Muscle of leg (tissue), 11 donors: Measurements from ENCODE around the gene PDK2. TPM values are rescaled to one million over a fixed set of nuclear protein-coding genes. Genes with fewer than 3 reads are reported as not detected.

Source experiments
- DNase-seq: peaks from one replicate; pipeline ENCODE4 v3.0.0; 2013
- H3K27ac ChIP-seq: one replicate; pipeline ENCODE4 v1.5.1; 2013; ENCODE audit warnings: mild to moderate bottlenecking, low read length, control low read depth
- H3K27me3 ChIP-seq: one replicate; pipeline ENCODE4 v1.6.1; 2013; ENCODE audit warnings: low read length; ENCODE audit not compliant: control insufficient read depth, insufficient read depth
- H3K36me3 ChIP-seq: one replicate; pipeline ENCODE4 v1.6.1; 2013; ENCODE audit warnings: low read length; ENCODE audit not compliant: control insufficient read depth, insufficient read depth
- H3K4me1 ChIP-seq: one replicate; pipeline ENCODE4 v1.6.1; 2013; ENCODE audit warnings: low read length; ENCODE audit not compliant: control insufficient read depth, insufficient read depth
- H3K4me3 ChIP-seq: one replicate; pipeline ENCODE4 v1.5.1; 2013; ENCODE audit warnings: low read length, control low read depth
- H3K9me3 ChIP-seq: replicated peaks from 2 replicates; pipeline ENCODE4 v1.6.1; 2013; ENCODE audit warnings: low read depth, low read length; ENCODE audit not compliant: control insufficient read depth
- WGBS: methylation state at CpG from one replicate; pipeline ENCODE4 v1.1.5; 2013; ENCODE audit warnings: missing lambda C conversion rate; ENCODE audit not compliant: insufficient coverage; 5-methylcytosine and 5-hydroxymethylcytosine counted together
- polyA plus RNA-seq, 8 donors: library from polyadenylated mRNA; unstranded; fragments of 120-200 nt; gene quantifications; one replicate each; pipeline versions ENCODE4 v1.2.1 to v1.2.3, GENCODE V29; 2013; ENCODE audit warnings: inconsistent platforms in 1 of 8, low replicate concordance in 1 of 8; ENCODE audit not compliant: insufficient read length in 8 of 8, insufficient read depth in 1 of 8
- total RNA-seq: library from RNA; stranded (reverse); fragments of 120-200 nt; gene quantifications from one replicate; pipeline ENCODE4 v1.2.4, GENCODE V29; 2013

The PDK2 gene
- total and polyA plus RNA-seq, 9 donors: 22.2 to 75.1 (median 59.5) TPM

GRCh38 chr17:50105811-50106210, 10.7 kb downstream of the PDK2 start:
- no peaks in the 10 kb centered on the region for H3K27me3 ChIP-seq
- H3K9me3 ChIP-seq: no peaks in the 10 kb centered on the region
- H3K27ac ChIP-seq: no peak overlapping the region
- H3K4me1 ChIP-seq: peaks cover 35% of the 10 kb centered on the region
- 91% methylated on average over 14 of the region's 21 CpGs for WGBS
- no peak overlapping the region for H3K4me3 ChIP-seq
- DNase-seq: no peak
- peaks cover 67% of the 10 kb centered on the region for H3K36me3 ChIP-seq

GRCh38 chr17:50106393-50107131, 11.4 kb downstream of the PDK2 start:
- H3K4me3 ChIP-seq: no peak overlapping the region
- DNase-seq: no peak
- no peak overlapping the region for H3K27ac ChIP-seq
- peaks cover 66% of the 10 kb centered on the region for H3K36me3 ChIP-seq
- peaks cover 35% of the 10 kb centered on the region for H3K4me1 ChIP-seq
- no peaks in the 10 kb centered on the region for H3K27me3 ChIP-seq
- no peaks in the 10 kb centered on the region for H3K9me3 ChIP-seq
- WGBS: 52% methylated on average over 7 of the region's 13 CpGs

- WGBS: 76% methylated on average over 3 of the region's 10 CpGs
- Histone ChIP-seq H3K27me3 (no peaks in the 10 kb centered on the region), H3K36me3 (peaks cover 64% of the 10 kb centered on the region), H3K27ac (no peak overlapping the region), H3K9me3 (no peaks in the 10 kb centered on the region), H3K4me3 (no peak overlapping the region), H3K4me1 (peaks cover 35% of the 10 kb centered on the region)
- no peak for DNase-seq
Observed at GRCh38 chr17:50107790-50108414, 12.8 kb downstream of the PDK2 start.

- DNase-seq: no peak
- WGBS: 75% methylated on average over 6 of the region's 9 CpGs
- H3K27ac ChIP-seq: no peak overlapping the region
- no peak overlapping the region for H3K4me3 ChIP-seq
- no peaks in the 10 kb centered on the region for H3K9me3 ChIP-seq
- H3K4me1 ChIP-seq: peaks cover 31% of the 10 kb centered on the region
- no peaks in the 10 kb centered on the region for H3K27me3 ChIP-seq
- H3K36me3 ChIP-seq: peaks cover 59% of the 10 kb centered on the region
Observed at GRCh38 chr17:50108556-50108955, 13.4 kb downstream of the PDK2 start.

- Histone ChIP-seq H3K4me1 (peaks cover 28% of the 10 kb centered on the region), H3K27ac (no peak overlapping the region), H3K4me3 (no peak overlapping the region), H3K9me3 (no peaks in the 10 kb centered on the region), H3K27me3 (no peaks in the 10 kb centered on the region), H3K36me3 (peaks cover 56% of the 10 kb centered on the region)
- DNase-seq: no peak
- WGBS: 73% methylated on average over 6 of the region's 7 CpGs
Observed at GRCh38 chr17:50109207-50109606, 14.1 kb downstream of the PDK2 start.

GRCh38 chr17:50109785-50110184, 14.6 kb downstream of the PDK2 start:
- DNase-seq: no peak
- Histone ChIP-seq H3K4me3 (no peak overlapping the region), H3K4me1 (peaks cover 30% of the 10 kb centered on the region), H3K36me3 (peaks cover 51% of the 10 kb centered on the region), H3K27ac (no peak overlapping the region), H3K9me3 (no peaks in the 10 kb centered on the region), H3K27me3 (no peaks in the 10 kb centered on the region)
- 85% methylated on average over 12 of the region's 19 CpGs for WGBS

GRCh38 chr17:50110591-50111349, 15.6 kb downstream of the PDK2 start:
- H3K36me3 ChIP-seq: peaks cover 42% of the 10 kb centered on the region
- DNase-seq: no peak
- peak overlapping the region; percentile 96 for H3K27ac ChIP-seq
- no peaks in the 10 kb centered on the region for H3K9me3 ChIP-seq
- H3K4me1 ChIP-seq: peaks cover 30% of the 10 kb centered on the region
- H3K4me3 ChIP-seq: no peak overlapping the region
- 76% methylated on average over 16 of the region's 19 CpGs for WGBS
- H3K27me3 ChIP-seq: peaks cover 5% of the 10 kb centered on the region

GRCh38 chr17:50111673-50112655, 16.8 kb downstream of the PDK2 start:
- H3K36me3 ChIP-seq: peaks cover 34% of the 10 kb centered on the region
- H3K27me3 ChIP-seq: peaks cover 13% of the 10 kb centered on the region
- peak; percentile 77 for DNase-seq
- H3K9me3 ChIP-seq: no peaks in the 10 kb centered on the region
- H3K27ac ChIP-seq: peak overlapping the region; percentile 96
- H3K4me1 ChIP-seq: peaks cover 32% of the 10 kb centered on the region
- WGBS: 51% methylated on average over 6 of the region's 14 CpGs
- no peak overlapping the region for H3K4me3 ChIP-seq

GRCh38 chr17:50112694-50113093, 17.5 kb downstream of the PDK2 start:
- Histone ChIP-seq H3K36me3 (peaks cover 28% of the 10 kb centered on the region), H3K4me3 (no peak overlapping the region), H3K4me1 (peaks cover 37% of the 10 kb centered on the region), H3K27ac (peak overlapping the region; percentile 96), H3K9me3 (no peaks in the 10 kb centered on the region), H3K27me3 (peaks cover 18% of the 10 kb centered on the region)
- WGBS: 80% methylated on average over 11 of the region's 17 CpGs
- DNase-seq: no peak
